ENCODE data around the gene UBE3B. TPM values are rescaled to one million over a fixed set of nuclear protein-coding genes. Genes with fewer than 3 reads are reported as not detected.

The UBE3B gene
- total RNA-seq, 1 donor from 2014 or later, result 46.4 TPM

DNA sequence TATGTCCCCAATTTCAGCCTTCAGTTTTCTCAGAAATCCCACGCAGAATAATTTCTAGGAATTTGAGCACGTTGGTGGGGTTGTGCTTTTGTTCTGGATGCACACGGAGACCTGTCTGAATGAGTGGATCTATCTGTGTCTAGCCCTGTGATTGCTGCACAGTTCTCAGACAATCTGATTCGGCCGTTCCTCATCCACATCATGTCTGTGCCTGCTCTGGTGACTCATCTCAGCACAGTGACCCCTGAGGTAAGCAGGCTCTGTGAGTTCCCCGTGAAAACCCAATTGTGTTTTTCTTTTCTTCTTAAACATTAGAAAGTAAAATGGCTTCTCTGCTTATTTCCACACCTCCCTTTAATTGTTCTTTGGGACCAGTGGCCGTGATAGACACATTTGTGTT, 20.2 kb downstream of the UBE3B start:
- DNase-seq (ENCODE audit: low spot score), result no peak

- DNase-seq (ENCODE audit: low spot score), result no peak
Measured at GRCh38 chr12:109500406-109501185, 23.2 kb downstream of the UBE3B start.

- no peak for DNase-seq (ENCODE audit: low spot score)
Measured at GRCh38 chr12:109501299-109501698, 23.9 kb downstream of the UBE3B start.

DNA sequence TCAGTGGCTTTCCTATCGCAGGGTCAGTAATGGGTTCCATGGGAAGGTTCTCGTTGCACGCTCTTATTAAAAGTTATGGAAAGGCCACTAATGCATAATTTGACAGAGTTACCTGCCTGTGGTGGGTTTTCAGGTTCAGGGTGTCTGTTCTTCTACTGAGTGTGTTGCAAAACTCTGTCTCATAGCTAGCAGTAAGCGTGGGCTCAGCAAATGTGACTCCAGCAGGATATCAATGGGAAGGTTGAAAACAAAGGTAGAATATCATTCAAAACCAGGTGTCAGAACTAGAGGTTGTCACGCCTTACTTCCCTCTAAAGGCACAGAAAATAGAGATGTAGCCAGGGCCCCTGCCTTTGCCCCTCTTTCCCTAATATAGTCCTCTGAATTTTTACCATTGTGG, 24.9 kb downstream of the UBE3B start:
- DNase-seq (ENCODE audit: low spot score), result no peak

DNA sequence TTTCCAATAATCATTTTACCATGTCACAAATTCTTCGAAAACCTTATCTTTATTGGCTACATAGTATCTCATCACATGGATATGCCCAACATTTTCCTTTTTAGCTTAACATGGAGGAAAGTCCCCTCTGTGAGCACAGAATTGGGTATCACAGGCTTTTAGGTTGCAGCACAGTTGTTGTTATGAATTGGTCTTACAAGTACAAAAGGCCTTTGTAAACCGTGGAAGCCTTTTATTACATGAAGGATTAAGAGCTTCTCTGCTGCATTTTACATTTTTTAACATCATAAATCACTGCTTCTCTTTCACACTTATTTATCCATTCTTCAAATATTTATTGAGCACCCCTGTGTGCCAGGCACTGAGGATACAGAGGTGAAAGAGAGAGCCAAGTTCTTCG, 26.2 kb downstream of the UBE3B start:
- no peak for DNase-seq (ENCODE audit: low spot score)

DNA sequence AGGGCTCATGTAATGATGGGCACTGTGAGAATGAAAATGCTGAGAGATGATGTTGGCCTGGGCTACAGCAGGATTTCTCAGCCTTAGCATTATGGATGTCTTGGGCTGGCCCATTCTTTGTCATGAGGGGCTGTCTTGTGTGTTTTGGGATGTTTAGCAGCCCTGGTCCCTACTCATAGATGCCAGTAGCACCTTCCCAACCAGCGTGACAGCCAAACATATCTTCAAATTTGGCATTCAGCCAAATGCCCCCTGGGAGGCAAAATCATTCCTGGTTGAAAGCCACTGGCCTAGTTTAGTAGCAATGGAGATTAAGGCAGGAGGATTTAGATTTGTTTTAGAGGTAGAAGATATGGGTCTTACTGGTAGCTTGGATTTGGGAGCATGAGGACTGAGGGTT, 26.6 kb downstream of the UBE3B start:
- no peak for DNase-seq (ENCODE audit: low spot score)

DNA sequence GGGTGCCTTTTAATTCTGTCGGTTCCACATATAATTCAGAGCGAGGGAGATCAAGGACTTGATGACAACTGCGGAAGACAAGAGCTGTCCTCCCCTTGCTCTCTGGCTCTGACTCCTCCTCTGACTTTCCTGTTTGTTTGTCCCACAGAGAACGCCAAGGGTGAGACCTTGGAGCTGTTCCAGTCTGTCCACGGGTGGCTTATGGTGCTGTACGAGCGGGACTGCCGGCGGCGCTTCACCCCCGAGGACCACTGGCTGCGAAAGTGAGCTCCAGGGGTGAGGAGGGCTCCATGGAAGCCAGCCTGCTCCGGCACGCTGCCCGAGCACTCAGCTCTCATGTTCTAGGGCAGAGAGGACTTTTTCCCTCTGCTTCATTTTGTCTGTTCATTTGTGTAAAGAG, 32.8 kb downstream of the UBE3B start:
- no peak for DNase-seq (ENCODE audit: low spot score)

GRCh38 chr12:109512608-109513007, 35.2 kb downstream of the UBE3B start:
- no peak for DNase-seq (ENCODE audit: low spot score)

DNA sequence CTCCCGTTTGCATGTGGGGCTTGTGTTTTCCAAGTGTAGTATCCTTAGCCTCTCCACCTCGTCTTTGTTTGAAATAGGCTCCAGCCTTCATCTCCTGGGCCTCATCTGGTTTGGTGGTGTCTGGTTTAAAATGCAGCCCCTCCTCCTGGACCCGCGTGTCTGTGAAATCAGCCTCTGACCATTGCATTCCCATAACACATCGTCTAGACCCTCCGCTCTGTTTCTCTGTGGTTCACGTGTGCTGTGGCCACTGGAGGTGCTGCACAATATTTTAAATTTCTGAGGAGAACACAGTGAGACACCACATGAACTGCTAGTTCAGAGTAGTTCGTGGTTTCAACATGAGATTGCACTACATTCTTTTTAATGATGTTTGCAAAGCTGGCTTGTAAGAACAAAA, 35.6 kb downstream of the UBE3B start:
- DNase-seq (ENCODE audit: low spot score), result no peak

DNA sequence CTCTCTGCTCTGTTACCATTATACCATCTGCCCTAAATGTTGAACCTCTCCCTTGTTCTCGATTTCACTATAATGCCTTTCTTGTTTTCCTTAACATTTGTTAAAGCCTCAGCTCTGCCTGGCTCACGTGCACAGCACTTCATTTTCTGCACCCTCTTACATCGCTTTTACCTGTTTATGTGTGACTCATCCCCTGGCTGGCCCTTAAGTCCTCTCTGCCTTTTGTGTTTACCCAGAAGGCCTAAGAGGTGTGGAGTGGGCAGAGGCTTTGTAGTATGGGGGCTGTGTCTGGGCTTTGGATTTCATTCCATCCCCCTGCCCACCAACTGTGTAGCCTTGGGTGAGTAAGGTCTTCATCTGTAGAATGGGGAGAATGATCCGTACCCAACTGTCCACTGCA, 36.5 kb downstream of the UBE3B start:
- DNase-seq (ENCODE audit: low spot score), result no peak

DNA sequence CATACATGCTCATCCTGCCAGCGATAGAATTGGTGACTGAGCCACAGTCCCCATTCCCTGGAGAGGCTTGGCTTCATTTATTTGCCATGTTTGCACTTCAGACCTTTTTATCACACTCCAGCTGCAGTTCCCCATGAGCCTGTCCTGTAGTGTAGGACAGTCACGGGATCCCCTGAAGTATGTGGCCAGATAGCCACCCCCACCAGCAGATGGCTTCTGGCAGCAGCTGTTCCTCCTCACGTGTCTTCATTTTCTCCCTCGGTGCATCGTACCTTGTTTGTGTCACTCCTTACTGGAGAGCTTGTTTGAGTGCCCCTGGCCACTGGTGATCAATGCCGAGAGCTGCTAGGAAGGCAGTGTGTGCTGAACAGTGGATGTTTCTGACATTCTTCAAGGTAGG, 40.2 kb downstream of the UBE3B start:
- DNase-seq (ENCODE audit: low spot score), result no peak

DNA sequence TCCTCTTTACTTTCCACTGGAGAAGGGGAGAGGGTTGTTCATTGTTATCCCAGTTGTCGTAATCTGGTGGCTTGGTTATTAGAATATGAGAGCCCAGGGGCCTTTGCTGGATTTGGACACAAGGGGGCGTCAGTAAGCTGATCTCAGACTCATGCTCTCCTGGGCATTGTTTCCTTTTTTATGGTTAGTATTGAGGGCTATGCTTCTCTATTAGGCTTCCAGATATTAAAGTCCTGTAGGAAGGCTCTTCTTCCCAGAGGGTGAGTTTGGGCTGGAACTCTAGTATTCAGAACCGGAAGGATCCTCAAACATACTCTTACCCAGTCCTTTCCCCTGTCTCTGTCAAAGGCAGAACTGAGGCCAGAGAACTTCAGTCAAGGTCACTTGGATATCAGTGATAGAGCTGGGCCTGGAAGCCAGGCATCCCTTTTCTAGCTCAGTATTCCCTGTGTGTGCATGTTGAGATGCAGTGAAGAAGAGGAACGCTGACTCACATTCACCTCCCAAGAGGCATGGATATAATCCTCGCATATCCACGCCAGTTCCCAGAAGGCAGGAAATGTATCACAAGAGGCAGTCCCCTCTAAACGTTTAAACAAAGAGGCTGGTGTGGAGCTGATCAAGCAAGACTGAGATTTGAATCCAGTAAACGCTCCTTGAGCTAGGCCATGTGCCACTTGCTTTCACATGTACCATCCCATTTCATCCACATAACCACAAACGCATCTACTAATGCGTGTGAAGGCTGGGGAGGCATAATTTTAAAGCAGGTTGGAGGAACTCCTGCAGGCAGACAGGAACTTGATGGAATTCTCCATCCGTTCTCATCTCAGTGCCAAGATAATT, 41.6 kb downstream of the UBE3B start:
- DNase-seq (ENCODE audit: low spot score), result peak; percentile 64

DNA sequence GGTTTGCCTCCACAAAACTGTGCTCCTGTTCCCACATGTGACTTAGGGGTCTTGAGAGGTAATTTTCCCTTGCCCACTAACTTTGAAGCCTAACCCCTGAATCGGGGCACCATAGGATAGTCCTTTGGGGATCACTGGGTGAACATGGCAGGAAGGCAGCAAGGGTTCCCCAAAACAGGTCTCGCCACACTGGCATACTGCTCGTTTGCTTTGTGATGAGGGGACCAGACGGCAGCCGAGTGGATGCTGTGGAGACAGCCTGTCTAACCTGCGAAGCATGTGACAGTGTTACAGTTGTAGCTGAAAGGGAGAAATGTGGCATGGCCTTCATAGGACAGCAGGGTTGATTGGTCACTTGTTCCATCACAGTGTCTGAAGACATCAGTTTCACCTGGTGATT, 42.4 kb downstream of the UBE3B start:
- no peak for DNase-seq (ENCODE audit: low spot score)

- DNase-seq (ENCODE audit: low spot score), result no peak
Measured at GRCh38 chr12:109521831-109522230, 44.4 kb downstream of the UBE3B start.

- DNase-seq (ENCODE audit: low spot score), result no peak
Measured at GRCh38 chr12:109523071-109523470, 45.6 kb downstream of the UBE3B start.

- DNase-seq (ENCODE audit: low spot score), result no peak
Measured at GRCh38 chr12:109523504-109523903, 46.1 kb downstream of the UBE3B start.

GRCh38 chr12:109524466-109525278, 47.2 kb downstream of the UBE3B start:
- no peak for DNase-seq (ENCODE audit: low spot score)

DNA sequence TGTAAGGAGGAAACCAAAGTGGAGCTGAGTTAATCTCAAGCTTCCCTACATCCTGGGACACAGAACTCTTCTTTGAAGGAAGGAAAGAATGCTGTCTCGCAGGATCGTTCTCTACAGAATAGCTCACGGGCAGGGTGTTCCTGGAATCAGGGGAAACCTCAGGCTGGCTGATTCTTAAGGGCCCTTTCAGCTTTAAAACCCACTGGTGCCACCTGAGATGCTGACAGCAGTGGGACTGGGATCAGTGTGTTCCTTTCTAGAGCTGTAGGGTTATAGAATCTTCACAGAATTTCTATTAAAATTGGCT, 47.8 kb downstream of the UBE3B start:
- no peak for DNase-seq (ENCODE audit: low spot score)

GRCh38 chr12:109527489-109528123, 50.2 kb downstream of the UBE3B start:
- no peak for DNase-seq (ENCODE audit: low spot score)

- DNase-seq (ENCODE audit: low spot score), result no peak
Measured at GRCh38 chr12:109529691-109530640, 52.5 kb downstream of the UBE3B start.

DNA sequence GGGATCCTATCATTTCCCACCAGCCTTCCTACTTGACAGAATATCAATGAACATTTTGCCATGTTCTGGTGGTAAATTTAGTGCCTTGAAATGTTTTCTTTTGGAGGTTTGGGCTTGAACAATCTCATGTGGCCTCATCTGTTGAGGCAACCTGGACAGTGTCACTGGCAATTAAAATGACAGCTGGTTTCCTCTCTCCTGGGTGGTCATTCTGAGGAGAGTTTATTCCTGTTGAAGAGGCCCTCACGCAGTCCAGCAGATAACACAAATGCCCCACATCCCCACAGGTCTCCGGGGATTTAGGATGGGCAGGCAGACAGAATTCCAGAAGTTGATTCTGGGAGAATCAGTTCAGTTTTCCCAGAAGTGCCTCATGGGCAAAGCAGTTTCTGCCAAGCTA, 54.0 kb downstream of the UBE3B start:
- no peak for DNase-seq (ENCODE audit: low spot score)
